ENCODE data around the gene LAS1L. TPM values are rescaled to one million over a fixed set of nuclear protein-coding genes. Genes with fewer than 3 reads are reported as not detected.

LAS1L gene
- total and polyA plus RNA-seq, 4 donors, result 15.5 to 27.0 (median 23.1) TPM

GRCh38 chrX:65476564-65476963 lies 58.0 kb downstream of the LAS1L start:
- Histone ChIP-seq H3K36me3 (ENCODE audit: control insufficient read depth in 4 of 4, insufficient read depth in 4 of 4, low read length in 4 of 4) (no peaks in the 10 kb centered on the region), H3K9me3 (ENCODE audit: control insufficient read depth in 4 of 4, insufficient read depth in 3 of 4, low read length in 3 of 4) (peaks cover 0 to 6% (median 3%) of the 10 kb centered on the region in 4 donors), H3K4me1 (ENCODE audit: control insufficient read depth in 5 of 5, insufficient read depth in 5 of 5, low read length in 5 of 5) (no peaks in the 10 kb centered on the region), H3K4me3 (no peak overlapping the region), H3K9ac (ENCODE audit: insufficient read depth in 1 of 2, low read length in 2 of 2) (no peak overlapping the region), H3K27me3 (ENCODE audit: control insufficient read depth in 3 of 3, insufficient read depth in 3 of 3, low read length in 2 of 3) (no peaks in the 10 kb centered on the region), H3K27ac (ENCODE audit: low read depth in 1 of 2, low read length in 1 of 2) (no peak overlapping the region)
- ATAC-seq (ENCODE audit: insufficient read depth, low FRiP score), result no peak
- no peak for TF ChIP-seq CTCF (IDR thresholded peaks at IDR 0.05; ENCODE audit: control extremely low read depth, extremely low read depth)
- DNase-seq, result no peak
- WGBS, 2 donors, result 73 to 85% methylated on average over 2 of the region's 2 CpGs

GRCh38 chrX:65463550-65463949 lies 71.0 kb downstream of the LAS1L start:
- DNase-seq, result no peak
- Histone ChIP-seq H3K9ac (ENCODE audit: insufficient read depth in 1 of 2, low read length in 2 of 2) (no peak overlapping the region), H3K9me3 (ENCODE audit: control insufficient read depth in 4 of 4, insufficient read depth in 3 of 4, low read length in 3 of 4) (no peaks in the 10 kb centered on the region), H3K4me1 (ENCODE audit: control insufficient read depth in 5 of 5, insufficient read depth in 5 of 5, low read length in 5 of 5) (no peaks in the 10 kb centered on the region), H3K36me3 (ENCODE audit: control insufficient read depth in 4 of 4, insufficient read depth in 4 of 4, low read length in 4 of 4) (no peaks in the 10 kb centered on the region), H3K27ac (ENCODE audit: low read depth in 1 of 2, low read length in 1 of 2) (no peak overlapping the region), H3K4me3 (no peak overlapping the region), H3K27me3 (ENCODE audit: control insufficient read depth in 3 of 3, insufficient read depth in 3 of 3, low read length in 2 of 3) (no peaks in the 10 kb centered on the region)
- no peak for TF ChIP-seq CTCF (IDR thresholded peaks at IDR 0.05; ENCODE audit: control extremely low read depth, extremely low read depth)
- WGBS, 2 donors, result 39 to 44% methylated on average over 4 of the region's 4 CpGs
- no peak for ATAC-seq (ENCODE audit: insufficient read depth, low FRiP score)

Other genes starting within 250 kb of the LAS1L start
- gene MSN, start 132.9 kb upstream of the LAS1L start, total RNA-seq, result 100 to 1,000 TPM; 228 to 399 TPM
- 100 to 1,000 TPM; 168 to 371 TPM for gene MSN, start 132.9 kb upstream of the LAS1L start, polyA plus RNA-seq

Measured in lung (tissue), 12 donors.